ENCODE data around the gene REV3L. TPM values are rescaled to one million over a fixed set of nuclear protein-coding genes. Genes with fewer than 3 reads are reported as not detected.
A peak's percentile ranks its signal among the peaks of the same experiment; 100 is the strongest.

REV3L gene
- total RNA-seq, 1 donor from 2014 or later, result 38.0 TPM

DNA sequence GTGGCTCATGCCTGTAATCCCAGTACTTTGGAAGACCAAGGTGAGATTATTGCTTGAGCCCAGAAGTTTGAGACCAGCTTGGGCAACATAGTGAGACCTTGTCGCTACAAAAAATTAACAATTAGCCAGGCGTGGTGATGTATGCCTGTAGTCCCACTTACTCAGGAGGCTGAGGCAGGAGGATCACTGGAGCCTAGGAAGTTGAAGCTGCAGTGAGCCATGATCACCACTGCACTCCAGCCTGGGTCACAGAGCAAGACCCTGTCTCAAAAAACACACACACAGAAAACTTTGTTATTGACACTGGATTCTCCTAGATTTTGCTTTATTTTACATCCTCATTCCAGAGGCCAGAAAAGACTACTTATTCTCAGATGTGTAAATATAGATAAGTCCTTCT lies 9.5 kb upstream of the REV3L start:
- TF ChIP-seq, protein P1, sequence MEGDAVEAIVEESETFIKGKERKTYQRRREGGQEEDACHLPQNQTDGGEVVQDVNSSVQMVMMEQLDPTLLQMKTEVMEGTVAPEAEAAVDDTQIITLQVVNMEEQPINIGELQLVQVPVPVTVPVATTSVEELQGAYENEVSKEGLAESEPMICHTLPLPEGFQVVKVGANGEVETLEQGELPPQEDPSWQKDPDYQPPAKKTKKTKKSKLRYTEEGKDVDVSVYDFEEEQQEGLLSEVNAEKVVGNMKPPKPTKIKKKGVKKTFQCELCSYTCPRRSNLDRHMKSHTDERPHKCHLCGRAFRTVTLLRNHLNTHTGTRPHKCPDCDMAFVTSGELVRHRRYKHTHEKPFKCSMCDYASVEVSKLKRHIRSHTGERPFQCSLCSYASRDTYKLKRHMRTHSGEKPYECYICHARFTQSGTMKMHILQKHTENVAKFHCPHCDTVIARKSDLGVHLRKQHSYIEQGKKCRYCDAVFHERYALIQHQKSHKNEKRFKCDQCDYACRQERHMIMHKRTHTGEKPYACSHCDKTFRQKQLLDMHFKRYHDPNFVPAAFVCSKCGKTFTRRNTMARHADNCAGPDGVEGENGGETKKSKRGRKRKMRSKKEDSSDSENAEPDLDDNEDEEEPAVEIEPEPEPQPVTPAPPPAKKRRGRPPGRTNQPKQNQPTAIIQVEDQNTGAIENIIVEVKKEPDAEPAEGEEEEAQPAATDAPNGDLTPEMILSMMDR (IDR thresholded peaks at IDR 0.05), result no peak
- no peak for DNase-seq (ENCODE audit: low spot score)
- Mint-ChIP-seq H3K27ac (ENCODE audit: unreplicated experiment) (no peak overlapping the region), H3K4me1 (ENCODE audit: low read depth) (peaks cover 36% of the 10 kb centered on the region), H3K27me3 (ENCODE audit: low read depth) (no peaks in the 10 kb centered on the region), H3K4me3 (ENCODE audit: unreplicated experiment) (no peak overlapping the region), H3K36me3 (ENCODE audit: low read depth) (peaks cover 4% of the 10 kb centered on the region), H3K9me3 (ENCODE audit: low read depth) (no peaks in the 10 kb centered on the region)

DNA sequence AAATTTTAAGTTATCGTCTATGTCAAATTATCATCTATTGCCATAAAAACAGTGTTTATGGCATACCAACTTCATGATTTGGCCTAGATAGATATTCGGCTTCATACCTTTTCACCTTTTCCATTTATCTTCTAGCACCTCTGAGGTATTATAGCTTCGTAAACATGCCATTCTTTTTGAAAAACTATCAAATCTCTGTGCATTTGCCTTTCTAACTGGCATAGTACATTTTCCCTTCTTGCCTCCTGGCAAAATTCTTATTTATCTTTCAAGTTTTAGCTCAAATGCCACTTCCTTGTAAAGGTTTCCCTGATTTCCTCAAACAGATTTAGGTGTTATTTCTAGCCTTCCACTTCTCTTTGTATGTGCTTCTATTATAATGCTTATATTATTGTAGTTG lies 7.0 kb upstream of the REV3L start:
- Mint-ChIP-seq H3K36me3 (ENCODE audit: low read depth) (peaks cover 5% of the 10 kb centered on the region), H3K27ac (ENCODE audit: unreplicated experiment) (no peak overlapping the region), H3K4me3 (ENCODE audit: unreplicated experiment) (no peak overlapping the region), H3K9me3 (ENCODE audit: low read depth) (no peaks in the 10 kb centered on the region), H3K4me1 (ENCODE audit: low read depth) (peaks cover 36% of the 10 kb centered on the region), H3K27me3 (ENCODE audit: low read depth) (no peaks in the 10 kb centered on the region)
- DNase-seq (ENCODE audit: low spot score), result no peak
- TF ChIP-seq, protein P1 (IDR thresholded peaks at IDR 0.05), result no peak

DNA sequence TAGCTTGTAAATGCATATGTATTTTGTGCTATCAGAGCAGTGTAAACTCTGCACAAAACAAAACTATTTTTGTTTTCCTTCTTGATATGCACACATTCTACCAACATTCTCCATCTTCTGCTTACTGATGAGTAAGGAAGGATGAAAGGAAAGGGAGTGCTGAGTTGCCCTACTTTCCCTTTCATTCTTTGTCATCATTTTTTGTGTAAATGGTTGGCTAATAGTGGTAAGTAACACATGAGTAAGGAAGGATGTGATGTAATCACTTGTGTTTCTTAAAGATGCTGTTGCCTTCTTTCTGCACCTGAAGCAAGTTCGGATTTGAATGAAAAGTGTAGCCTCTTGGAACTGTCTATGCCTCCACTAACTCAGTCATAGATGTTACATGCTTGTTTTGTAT lies 4.6 kb upstream of the REV3L start:
- H3K27me3 Mint-ChIP-seq (ENCODE audit: low read depth), result no peaks in the 10 kb centered on the region
- H3K4me3 Mint-ChIP-seq (ENCODE audit: unreplicated experiment), result no peak overlapping the region
- no peaks in the 10 kb centered on the region for H3K9me3 Mint-ChIP-seq (ENCODE audit: low read depth)
- TF ChIP-seq, protein P1 (IDR thresholded peaks at IDR 0.05), result no peak
- no peak for DNase-seq (ENCODE audit: low spot score)
- peaks cover 35% of the 10 kb centered on the region for H3K4me1 Mint-ChIP-seq (ENCODE audit: low read depth)
- peaks cover 5% of the 10 kb centered on the region for H3K36me3 Mint-ChIP-seq (ENCODE audit: low read depth)
- no peak overlapping the region for H3K27ac Mint-ChIP-seq (ENCODE audit: unreplicated experiment)

DNA sequence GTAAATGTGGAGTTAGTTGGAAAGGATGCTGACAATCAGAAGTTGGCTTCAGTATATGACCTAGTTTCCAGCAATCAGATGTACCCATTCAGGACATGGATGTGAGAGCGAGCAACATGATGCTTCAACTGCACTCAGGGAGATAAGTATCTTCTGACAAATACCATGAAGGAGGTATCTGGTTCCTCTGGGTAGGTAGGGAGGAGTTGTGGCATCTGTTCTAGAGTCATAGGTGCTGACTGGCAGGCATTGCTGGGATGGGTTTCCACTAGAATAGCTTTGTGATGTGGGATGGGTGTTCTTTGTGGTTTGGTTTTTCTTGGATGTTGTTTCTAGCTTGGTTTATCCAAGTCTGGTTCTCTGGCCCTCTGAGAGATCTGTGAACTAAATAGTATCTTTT lies 3.9 kb upstream of the REV3L start:
- Mint-ChIP-seq H3K4me3 (ENCODE audit: unreplicated experiment) (no peak overlapping the region), H3K27me3 (ENCODE audit: low read depth) (no peaks in the 10 kb centered on the region), H3K9me3 (ENCODE audit: low read depth) (no peaks in the 10 kb centered on the region), H3K27ac (ENCODE audit: unreplicated experiment) (peak overlapping the region; percentile 53), H3K36me3 (ENCODE audit: low read depth) (peaks cover 5% of the 10 kb centered on the region), H3K4me1 (ENCODE audit: low read depth) (peaks cover 36% of the 10 kb centered on the region)
- DNase-seq (ENCODE audit: low spot score), result no peak
- TF ChIP-seq, protein P1 (IDR thresholded peaks at IDR 0.05), result no peak

DNA sequence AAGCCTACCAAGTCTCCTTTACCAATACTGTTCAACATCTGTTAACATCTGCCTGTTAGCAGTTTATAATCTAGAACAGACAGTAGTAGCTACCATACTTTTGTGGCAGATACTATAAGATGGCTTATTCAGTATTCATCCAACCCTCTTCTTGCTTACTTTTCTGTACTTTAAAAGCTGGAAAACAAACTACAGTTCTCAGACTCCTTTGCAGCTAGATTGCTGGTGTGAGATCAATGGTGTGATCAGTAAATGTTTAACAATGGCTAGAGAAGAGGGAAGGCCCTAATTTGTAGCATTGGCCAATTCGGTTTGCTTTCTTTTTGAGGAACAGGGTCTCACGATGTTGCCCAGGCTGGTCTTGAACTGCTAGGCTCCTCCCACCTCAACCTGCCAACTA lies 3.5 kb upstream of the REV3L start:
- no peaks in the 10 kb centered on the region for H3K9me3 Mint-ChIP-seq (ENCODE audit: low read depth)
- TF ChIP-seq, protein P1 (IDR thresholded peaks at IDR 0.05), result no peak
- H3K4me1 Mint-ChIP-seq (ENCODE audit: low read depth), result peaks cover 39% of the 10 kb centered on the region
- no peak overlapping the region for H3K27ac Mint-ChIP-seq (ENCODE audit: unreplicated experiment)
- H3K27me3 Mint-ChIP-seq (ENCODE audit: low read depth), result no peaks in the 10 kb centered on the region
- H3K36me3 Mint-ChIP-seq (ENCODE audit: low read depth), result peaks cover 5% of the 10 kb centered on the region
- no peak for DNase-seq (ENCODE audit: low spot score)
- no peak overlapping the region for H3K4me3 Mint-ChIP-seq (ENCODE audit: unreplicated experiment)

Measured in chondrocyte (in vitro differentiated cells).